Mammary epithelial cell (primary cell): ENCODE data around the gene AMBP.

Source experiments
- CTCF ChIP-seq, 2 donors: IDR thresholded peaks in 1 of 2; conservative IDR thresholded peaks in 1 of 2; 2 replicates each; pipeline ENCODE4 v1.5.1; 2011 to 2012; ENCODE audit warnings: inconsistent platforms in 2 of 2, low read length in 2 of 2, mild to moderate bottlenecking in 2 of 2, control low read depth in 1 of 2, low read depth in 1 of 2; ENCODE audit not compliant: insufficient read depth in 1 of 2; ENCODE audit errors: extremely low read depth in 1 of 2
- EZH2 ChIP-seq: IDR thresholded peaks from 2 replicates; pipeline ENCODE4 v1.6.1; 2012; ENCODE audit warnings: low read length, inconsistent platforms, borderline replicate concordance

DNA sequence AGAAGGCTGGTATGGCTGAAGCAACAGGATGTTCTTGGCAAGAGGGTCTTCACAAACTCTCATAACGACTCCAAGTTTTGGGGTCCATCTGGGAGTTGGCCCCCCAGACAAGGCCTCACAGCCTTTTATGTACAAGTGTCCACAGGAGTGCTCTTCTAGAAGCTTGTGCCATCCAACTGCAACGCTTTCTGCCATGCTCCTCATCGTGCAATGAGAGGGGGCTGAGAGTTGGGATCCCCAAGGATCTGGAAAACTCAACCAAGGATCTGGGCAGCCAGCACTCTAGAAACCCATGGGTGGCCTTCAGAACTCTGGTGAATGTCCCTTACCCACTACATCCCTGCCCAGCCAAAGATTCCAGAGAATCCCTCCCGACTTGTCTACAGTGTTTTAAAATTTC, 8.5 kb upstream of the AMBP start:
- TF ChIP-seq CTCF (conservative IDR thresholded peaks at IDR 0.05 in 1 of 2, IDR thresholded peaks at IDR 0.05 in 1 of 2; ENCODE audit: extremely low read depth in 1 of 2, insufficient read depth in 1 of 2, low read depth in 1 of 2, low read length in 2 of 2) = no peak
- no peak for TF ChIP-seq EZH2
